ENCODE data around the gene ITGAV.

The ITGAV gene

GRCh38 chr2:186589612-186590349 is at the start of gene ITGAV:
Gene ITGAV (plus strand): TSS chr2:186590056. CDS start chr2:186590339, 283 bp downstream.
- H3K9me3 Mint-ChIP-seq: no peaks in the 10 kb centered on the region
- ATAC-seq: peak; percentile 95
- peak within 1 kb of the TSS; percentile 81 for H3K4me3 Mint-ChIP-seq

GRCh38 chr2:186540941-186541340 is 48.9 kb upstream of the ITGAV start:
- no peaks in the 10 kb centered on the region for H3K9me3 Mint-ChIP-seq
- no peaks in the 10 kb centered on the region for H3K4me1 Mint-ChIP-seq
- no peaks in the 10 kb centered on the region for H3K27me3 Mint-ChIP-seq
- no peaks in the 10 kb centered on the region for H3K36me3 Mint-ChIP-seq
- H3K4me3 Mint-ChIP-seq: no peak overlapping the region
- H3K27ac Mint-ChIP-seq: no peak overlapping the region
- no peak for ATAC-seq

More at GRCh38 chr2:186589612-186590349, at the start of gene ITGAV:
- peaks cover 17% of the 10 kb centered on the region for H3K4me1 Mint-ChIP-seq
- H3K36me3 Mint-ChIP-seq: no peaks in the 10 kb centered on the region
- peak within 1 kb of the TSS; percentile 90 for H3K27ac Mint-ChIP-seq
- H3K27me3 Mint-ChIP-seq: peaks cover 7% of the 10 kb centered on the region

- no peaks in the 10 kb centered on the region for H3K27me3 Mint-ChIP-seq
- no peaks in the 10 kb centered on the region for H3K4me1 Mint-ChIP-seq
- H3K9me3 Mint-ChIP-seq: no peaks in the 10 kb centered on the region
- H3K27ac Mint-ChIP-seq: no peak overlapping the region
- H3K36me3 Mint-ChIP-seq: no peaks in the 10 kb centered on the region
- no peak for ATAC-seq
- H3K4me3 Mint-ChIP-seq: no peak overlapping the region
These were observed 47.9 kb upstream of the ITGAV start for GRCh38 chr2:186542002-186542401.

GRCh38 chr2:186543561-186544131 is 46.2 kb upstream of the ITGAV start:
- Mint-ChIP-seq H3K4me3 (no peak overlapping the region), H3K27me3 (no peaks in the 10 kb centered on the region), H3K36me3 (no peaks in the 10 kb centered on the region), H3K27ac (no peak overlapping the region), H3K4me1 (no peaks in the 10 kb centered on the region), H3K9me3 (no peaks in the 10 kb centered on the region)
- no peak for ATAC-seq

- no peaks in the 10 kb centered on the region for H3K27me3 Mint-ChIP-seq
- H3K9me3 Mint-ChIP-seq: no peaks in the 10 kb centered on the region
- no peak overlapping the region for H3K27ac Mint-ChIP-seq
- no peak overlapping the region for H3K4me3 Mint-ChIP-seq
- ATAC-seq: no peak
- H3K36me3 Mint-ChIP-seq: no peaks in the 10 kb centered on the region
- no peaks in the 10 kb centered on the region for H3K4me1 Mint-ChIP-seq
These were observed 45.6 kb upstream of the ITGAV start for GRCh38 chr2:186544255-186544675.

GRCh38 chr2:186546846-186547245 is 43.0 kb upstream of the ITGAV start:
- H3K4me1 Mint-ChIP-seq: no peaks in the 10 kb centered on the region
- ATAC-seq: no peak
- H3K27ac Mint-ChIP-seq: no peak overlapping the region
- H3K9me3 Mint-ChIP-seq: no peaks in the 10 kb centered on the region
- H3K27me3 Mint-ChIP-seq: peaks cover 10% of the 10 kb centered on the region
- no peak overlapping the region for H3K4me3 Mint-ChIP-seq
- H3K36me3 Mint-ChIP-seq: peaks cover 6% of the 10 kb centered on the region

GRCh38 chr2:186551323-186552050 is 38.4 kb upstream of the ITGAV start:
- Mint-ChIP-seq H3K27me3 (peaks cover 10% of the 10 kb centered on the region), H3K36me3 (peaks cover 6% of the 10 kb centered on the region), H3K4me3 (no peak overlapping the region), H3K27ac (no peak overlapping the region), H3K4me1 (no peaks in the 10 kb centered on the region), H3K9me3 (no peaks in the 10 kb centered on the region)
- ATAC-seq: no peak

GRCh38 chr2:186554429-186554828 is 35.4 kb upstream of the ITGAV start:
- no peak overlapping the region for H3K27ac Mint-ChIP-seq
- peaks cover 6% of the 10 kb centered on the region for H3K36me3 Mint-ChIP-seq
- no peaks in the 10 kb centered on the region for H3K9me3 Mint-ChIP-seq
- no peak overlapping the region for H3K4me3 Mint-ChIP-seq
- H3K27me3 Mint-ChIP-seq: peaks cover 10% of the 10 kb centered on the region
- ATAC-seq: no peak
- no peaks in the 10 kb centered on the region for H3K4me1 Mint-ChIP-seq

GRCh38 chr2:186554850-186555671 is 34.8 kb upstream of the ITGAV start:
- H3K4me3 Mint-ChIP-seq: no peak overlapping the region
- H3K36me3 Mint-ChIP-seq: peaks cover 4% of the 10 kb centered on the region
- no peak overlapping the region for H3K27ac Mint-ChIP-seq
- peaks cover 6% of the 10 kb centered on the region for H3K27me3 Mint-ChIP-seq
- H3K9me3 Mint-ChIP-seq: no peaks in the 10 kb centered on the region
- ATAC-seq: no peak
- H3K4me1 Mint-ChIP-seq: no peaks in the 10 kb centered on the region

- H3K36me3 Mint-ChIP-seq: peaks cover 5% of the 10 kb centered on the region
- H3K27ac Mint-ChIP-seq: no peak overlapping the region
These were observed 31.2 kb upstream of the ITGAV start for GRCh38 chr2:186558512-186559276.

GRCh38 chr2:186559370-186559769 is 30.5 kb upstream of the ITGAV start:
- Mint-ChIP-seq H3K4me1 (no peaks in the 10 kb centered on the region), H3K4me3 (no peak overlapping the region), H3K27ac (no peak overlapping the region), H3K36me3 (peaks cover 5% of the 10 kb centered on the region), H3K9me3 (peaks cover 9% of the 10 kb centered on the region), H3K27me3 (peaks cover 24% of the 10 kb centered on the region)
- ATAC-seq: no peak

More at GRCh38 chr2:186558512-186559276, 31.2 kb upstream of the ITGAV start:
- H3K9me3 Mint-ChIP-seq: peaks cover 9% of the 10 kb centered on the region
- no peaks in the 10 kb centered on the region for H3K4me1 Mint-ChIP-seq
- ATAC-seq: no peak
- no peak overlapping the region for H3K4me3 Mint-ChIP-seq
- peaks cover 18% of the 10 kb centered on the region for H3K27me3 Mint-ChIP-seq

- Mint-ChIP-seq H3K4me3 (no peak overlapping the region), H3K4me1 (no peaks in the 10 kb centered on the region), H3K27me3 (peaks cover 29% of the 10 kb centered on the region), H3K9me3 (peaks cover 9% of the 10 kb centered on the region), H3K36me3 (peaks cover 5% of the 10 kb centered on the region), H3K27ac (no peak overlapping the region)
- ATAC-seq: no peak
These were observed 30.0 kb upstream of the ITGAV start for GRCh38 chr2:186559848-186560247.

- H3K27ac Mint-ChIP-seq: no peak overlapping the region
- H3K9me3 Mint-ChIP-seq: peaks cover 9% of the 10 kb centered on the region
- no peaks in the 10 kb centered on the region for H3K4me1 Mint-ChIP-seq
- no peak overlapping the region for H3K4me3 Mint-ChIP-seq
- H3K36me3 Mint-ChIP-seq: peaks cover 5% of the 10 kb centered on the region
- ATAC-seq: no peak
- peaks cover 33% of the 10 kb centered on the region for H3K27me3 Mint-ChIP-seq
These were observed 29.6 kb upstream of the ITGAV start for GRCh38 chr2:186560254-186560653.

GRCh38 chr2:186561467-186562208 is 28.2 kb upstream of the ITGAV start:
- H3K27me3 Mint-ChIP-seq: peaks cover 34% of the 10 kb centered on the region
- H3K4me3 Mint-ChIP-seq: no peak overlapping the region
- peaks cover 5% of the 10 kb centered on the region for H3K36me3 Mint-ChIP-seq
- H3K9me3 Mint-ChIP-seq: peaks cover 9% of the 10 kb centered on the region
- no peak for ATAC-seq
- no peaks in the 10 kb centered on the region for H3K4me1 Mint-ChIP-seq
- H3K27ac Mint-ChIP-seq: no peak overlapping the region

Data from stimulated activated memory B cell treated with anti-CD40 and anti-IgM and Interleukin-4, amounts not matched to agents 10 μg/mL and 1 μg/mL and 100 μg/mL, for 72 hours (primary cell).